GM12892 (cell line): ENCODE data around the gene NIPBL. TPM values are rescaled to one million over a fixed set of nuclear protein-coding genes. Genes with fewer than 3 reads are reported as not detected.
"Not testable (repeated sequence)": the region's sequence is repeated elsewhere in the genome, so short reads cannot be mapped to it uniquely, and the experiment has no call there.

Source experiments
- DNase-seq: peaks from one replicate; pipeline ENCODE4 v3.0.0; 2011; ENCODE audit not compliant: insufficient read length
- FAIRE-seq: peaks from 2 replicates; lab custom pipeline; 2011; peaks lifted over from hg19 to GRCh38; lab: Jason Lieb, UNC
- POLR2A ChIP-seq: IDR thresholded peaks from 2 replicates; pipeline ENCODE4 v1.6.1; 2011; ENCODE audit warnings: low read depth, low read length, control low read depth
- POLR2AphosphoS5 ChIP-seq: IDR thresholded peaks from 2 replicates; pipeline ENCODE4 v1.6.1; 2011; ENCODE audit warnings: low read depth, low read length, control low read depth
- TAF1 ChIP-seq: IDR thresholded peaks from 2 replicates; pipeline ENCODE4 v1.6.1; 2011; ENCODE audit warnings: low read depth, mild to moderate bottlenecking, control low read depth, low read length, borderline replicate concordance
- polyA plus RNA-seq: library from polyadenylated mRNA; unstranded; fragments of >200 nt; gene quantifications from one replicate; pipeline ENCODE4 v1.2.1, GENCODE V29; 2012; ENCODE audit warnings: missing spikeins, inconsistent platforms; ENCODE audit not compliant: missing spikeins

Gene NIPBL, protein sequence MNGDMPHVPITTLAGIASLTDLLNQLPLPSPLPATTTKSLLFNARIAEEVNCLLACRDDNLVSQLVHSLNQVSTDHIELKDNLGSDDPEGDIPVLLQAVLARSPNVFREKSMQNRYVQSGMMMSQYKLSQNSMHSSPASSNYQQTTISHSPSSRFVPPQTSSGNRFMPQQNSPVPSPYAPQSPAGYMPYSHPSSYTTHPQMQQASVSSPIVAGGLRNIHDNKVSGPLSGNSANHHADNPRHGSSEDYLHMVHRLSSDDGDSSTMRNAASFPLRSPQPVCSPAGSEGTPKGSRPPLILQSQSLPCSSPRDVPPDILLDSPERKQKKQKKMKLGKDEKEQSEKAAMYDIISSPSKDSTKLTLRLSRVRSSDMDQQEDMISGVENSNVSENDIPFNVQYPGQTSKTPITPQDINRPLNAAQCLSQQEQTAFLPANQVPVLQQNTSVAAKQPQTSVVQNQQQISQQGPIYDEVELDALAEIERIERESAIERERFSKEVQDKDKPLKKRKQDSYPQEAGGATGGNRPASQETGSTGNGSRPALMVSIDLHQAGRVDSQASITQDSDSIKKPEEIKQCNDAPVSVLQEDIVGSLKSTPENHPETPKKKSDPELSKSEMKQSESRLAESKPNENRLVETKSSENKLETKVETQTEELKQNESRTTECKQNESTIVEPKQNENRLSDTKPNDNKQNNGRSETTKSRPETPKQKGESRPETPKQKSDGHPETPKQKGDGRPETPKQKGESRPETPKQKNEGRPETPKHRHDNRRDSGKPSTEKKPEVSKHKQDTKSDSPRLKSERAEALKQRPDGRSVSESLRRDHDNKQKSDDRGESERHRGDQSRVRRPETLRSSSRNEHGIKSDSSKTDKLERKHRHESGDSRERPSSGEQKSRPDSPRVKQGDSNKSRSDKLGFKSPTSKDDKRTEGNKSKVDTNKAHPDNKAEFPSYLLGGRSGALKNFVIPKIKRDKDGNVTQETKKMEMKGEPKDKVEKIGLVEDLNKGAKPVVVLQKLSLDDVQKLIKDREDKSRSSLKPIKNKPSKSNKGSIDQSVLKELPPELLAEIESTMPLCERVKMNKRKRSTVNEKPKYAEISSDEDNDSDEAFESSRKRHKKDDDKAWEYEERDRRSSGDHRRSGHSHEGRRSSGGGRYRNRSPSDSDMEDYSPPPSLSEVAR (N-terminal part only)
- 17.6 TPM for polyA plus RNA-seq

DNA sequence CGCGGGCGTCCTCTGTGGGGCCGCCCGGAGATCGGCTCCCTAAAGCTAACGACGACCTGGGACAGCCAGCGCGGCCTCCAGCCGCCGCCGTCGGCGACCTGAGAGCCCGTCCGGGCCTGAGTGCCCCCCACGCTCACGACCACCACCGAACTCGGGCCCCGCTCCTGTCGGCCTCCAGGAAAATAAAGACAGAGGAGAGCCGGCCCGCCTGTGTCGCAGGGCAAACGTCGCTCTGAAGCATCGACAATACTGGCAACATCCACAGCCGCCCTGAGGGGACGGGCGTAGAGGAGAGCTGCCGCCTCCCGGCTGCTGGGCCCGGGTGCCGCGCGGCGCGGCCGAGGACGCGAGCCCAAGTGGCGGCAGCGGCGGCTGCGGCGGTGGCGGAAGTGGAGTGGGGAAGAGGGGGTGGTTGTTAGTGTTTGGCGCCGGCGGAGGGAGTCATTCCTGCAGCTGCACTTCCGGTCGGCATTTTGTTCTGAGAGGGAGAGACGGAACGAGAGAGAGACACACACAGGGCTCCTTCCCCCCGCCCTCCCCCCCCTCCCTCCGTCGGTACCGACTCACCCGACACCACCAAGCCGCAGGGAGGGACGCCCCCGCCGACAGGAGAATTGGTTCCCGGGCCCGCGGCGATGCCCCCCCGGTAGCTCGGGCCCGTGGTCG is at the start of gene NIPBL:
Gene NIPBL, plus strand, starts transcription at position 471 of the 666 bp plus-strand sequence. CDS start 76,928 bp downstream, outside the sequence.
- FAIRE-seq, result peak; percentile 87
- DNase-seq, result peak; percentile 58
- TF ChIP-seq POLR2A (peak; percentile 97), POLR2AphosphoS5 (peak; percentile 93), TAF1 (peak; percentile 92)

DNA sequence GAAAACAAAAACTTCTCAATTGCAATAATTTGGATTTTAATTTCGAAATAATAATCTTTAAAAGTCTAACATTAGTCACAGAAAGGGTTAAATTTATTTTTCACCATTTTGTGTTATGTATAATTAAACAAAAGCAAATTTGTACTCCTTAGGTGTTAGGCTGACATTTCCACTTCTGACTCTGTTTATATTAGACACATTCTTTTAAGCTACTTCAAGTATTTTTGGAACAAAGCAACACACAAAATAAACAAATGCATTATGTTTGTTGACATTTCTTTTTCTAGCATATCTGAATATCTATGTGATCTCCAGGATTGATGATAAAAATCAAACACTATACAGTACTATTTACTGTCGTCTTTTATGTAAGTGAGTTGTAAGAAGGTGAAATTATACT is 44.3 kb upstream of the NIPBL start:
- FAIRE-seq, result no peak
- TF ChIP-seq POLR2A (no peak), POLR2AphosphoS5 (no peak), TAF1 (no peak)
- no peak for DNase-seq

DNA sequence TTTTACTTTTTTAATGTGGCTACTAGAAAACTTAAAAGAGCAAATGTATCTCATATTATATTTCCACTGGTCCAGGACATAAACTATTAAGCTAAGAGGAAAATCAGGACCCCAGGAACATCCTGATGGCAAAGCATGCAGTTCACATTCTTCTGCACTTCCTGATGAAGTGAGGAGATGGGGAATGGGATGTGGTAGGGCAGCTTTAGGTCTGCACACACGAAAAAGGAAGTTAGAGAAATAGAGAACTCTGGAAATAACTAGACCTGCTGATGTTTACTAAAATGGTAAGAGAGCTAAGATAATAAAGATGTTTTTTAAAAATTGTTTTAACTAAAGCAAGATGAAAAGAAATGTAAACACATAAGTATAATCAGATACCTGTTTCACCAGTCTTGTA is 39.7 kb upstream of the NIPBL start:
- no peak for FAIRE-seq
- DNase-seq, result no peak
- no peak for TF ChIP-seq POLR2AphosphoS5
- TF ChIP-seq TAF1, result no peak
- no peak for TF ChIP-seq POLR2A

DNA sequence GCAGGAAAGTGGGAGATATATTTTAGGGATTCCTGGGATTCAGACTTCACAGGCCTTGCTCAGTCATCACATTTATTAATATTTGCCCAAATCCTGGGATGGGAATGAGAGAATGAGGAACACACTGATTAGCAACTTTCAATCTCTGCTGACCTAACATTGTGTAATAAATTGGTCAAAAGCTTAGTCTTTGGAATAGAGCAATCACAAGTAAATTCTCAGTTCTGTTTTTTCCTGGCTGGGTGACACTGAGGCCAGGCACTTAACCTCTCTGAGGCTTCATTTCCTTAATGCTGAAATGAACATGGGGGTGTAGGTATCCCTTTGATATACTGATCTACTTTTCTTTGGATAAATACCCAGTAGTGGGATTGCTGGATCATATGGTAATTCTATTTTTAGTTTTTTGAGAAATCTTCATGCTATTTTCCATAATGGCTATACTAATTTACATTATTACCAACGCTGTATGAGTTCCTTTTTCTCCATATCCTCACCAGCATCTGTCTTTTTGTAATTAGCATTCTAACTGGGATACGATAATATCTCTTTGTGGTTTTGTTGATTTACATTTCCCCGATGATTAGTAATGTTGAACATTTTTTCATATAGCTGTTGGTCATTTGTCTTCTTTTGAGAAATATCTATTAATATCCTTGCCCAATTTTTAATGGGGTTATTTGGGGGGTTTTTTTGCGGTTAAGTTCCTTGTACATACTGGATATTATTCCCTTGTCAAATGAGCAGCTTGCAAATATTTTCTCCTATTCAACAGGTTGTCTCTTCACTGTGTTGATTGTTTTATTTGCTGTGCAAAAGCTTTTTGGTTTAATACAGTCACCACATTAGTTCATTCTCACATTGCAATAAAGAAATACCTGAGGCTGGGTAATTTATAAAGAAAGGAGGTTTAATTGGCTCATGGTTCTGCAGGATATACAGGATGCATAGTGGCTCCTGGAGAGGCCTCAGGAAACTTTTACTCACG is 36.8 kb upstream of the NIPBL start:
- TF ChIP-seq TAF1 (no peak), POLR2A (no peak), POLR2AphosphoS5 (no peak)
- FAIRE-seq (no peak), DNase-seq (no peak)

DNA sequence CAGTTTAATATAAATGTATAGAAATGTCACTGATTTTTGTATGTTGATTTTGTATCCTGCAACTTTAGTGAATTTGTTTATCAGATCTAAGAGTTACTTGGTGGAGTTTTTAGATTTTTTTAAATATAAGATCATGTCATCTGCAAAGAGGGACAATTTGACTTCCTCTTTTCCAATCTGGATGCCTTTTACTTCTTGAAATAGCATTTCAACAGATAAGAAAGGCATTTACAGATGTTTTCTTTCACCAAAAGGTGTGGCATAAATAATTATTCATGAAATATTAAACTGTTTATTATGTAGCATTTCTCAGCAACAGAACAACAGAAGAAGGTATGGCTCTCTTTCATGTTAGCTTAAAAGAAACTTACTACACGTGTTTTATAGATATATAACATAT is 34.9 kb upstream of the NIPBL start:
- DNase-seq, result no peak
- FAIRE-seq, result no peak

DNA sequence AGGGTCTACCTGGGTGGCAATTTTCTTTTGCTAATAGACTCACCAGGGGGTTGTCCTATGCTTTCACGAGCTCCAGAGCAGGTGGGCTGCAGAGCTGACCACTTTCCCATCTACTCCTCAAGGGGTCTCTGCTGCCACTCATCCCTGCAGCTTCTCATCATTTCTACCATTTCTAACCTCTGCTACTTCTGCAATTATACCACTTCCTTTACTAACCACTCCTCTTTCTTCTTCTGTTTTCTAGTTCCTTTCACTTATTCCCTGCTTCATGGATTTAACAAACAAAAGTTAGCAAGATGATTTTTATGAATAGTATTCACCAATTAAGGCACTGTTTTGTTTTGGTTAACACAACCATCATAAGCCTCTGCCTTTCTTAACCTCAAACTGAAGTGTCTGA is 34.5 kb upstream of the NIPBL start:
- no peak for FAIRE-seq
- TF ChIP-seq POLR2A, result no peak
- TF ChIP-seq TAF1, result no peak
- no peak for TF ChIP-seq POLR2AphosphoS5
- no peak for DNase-seq

More for the DNA sequence above, 34.9 kb upstream of the NIPBL start:
- no peak for TF ChIP-seq POLR2AphosphoS5
- TF ChIP-seq POLR2A, result no peak
- TF ChIP-seq TAF1, result no peak

DNA sequence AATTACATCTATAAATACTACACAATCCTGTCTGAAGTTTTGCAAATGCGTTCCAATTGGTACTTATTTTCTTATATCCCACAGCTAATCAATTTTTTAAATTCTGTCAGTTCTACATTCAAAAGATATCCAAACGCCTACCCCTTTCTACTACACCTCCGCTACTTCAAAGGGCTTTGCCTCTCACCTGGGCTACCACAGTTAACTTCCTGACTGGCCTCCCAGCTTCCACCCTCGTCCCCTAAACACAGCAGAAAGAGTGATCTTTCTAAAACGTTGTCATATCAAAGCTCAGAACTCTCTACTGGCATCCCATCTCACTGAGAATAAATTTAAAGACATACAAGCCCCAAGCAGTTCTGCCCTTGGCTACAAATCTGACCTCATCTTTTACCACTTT is 32.3 kb upstream of the NIPBL start:
- DNase-seq (no peak), FAIRE-seq (no peak)
- no peak for TF ChIP-seq POLR2A
- no peak for TF ChIP-seq TAF1
- TF ChIP-seq POLR2AphosphoS5, result no peak

DNA sequence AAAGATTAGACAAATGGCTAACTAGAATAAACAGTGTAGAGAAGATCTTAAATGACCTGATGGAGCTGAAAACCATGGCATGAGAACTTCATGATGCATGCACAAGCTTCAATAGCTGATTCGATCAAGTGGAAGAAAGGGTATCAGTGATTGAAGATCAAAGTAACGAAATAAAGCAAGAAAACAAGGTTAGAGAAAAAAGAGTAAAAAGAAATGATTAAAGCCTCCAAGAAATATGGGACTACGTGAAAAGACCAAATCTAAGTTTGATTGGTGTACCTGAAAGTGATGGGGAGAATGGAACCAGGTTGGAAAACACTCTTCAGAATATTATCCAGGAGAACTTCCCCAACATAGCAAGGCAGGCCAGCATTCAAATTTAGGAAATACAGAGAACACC is 28.0 kb upstream of the NIPBL start:
- not testable (repeated sequence) for FAIRE-seq, DNase-seq

DNA sequence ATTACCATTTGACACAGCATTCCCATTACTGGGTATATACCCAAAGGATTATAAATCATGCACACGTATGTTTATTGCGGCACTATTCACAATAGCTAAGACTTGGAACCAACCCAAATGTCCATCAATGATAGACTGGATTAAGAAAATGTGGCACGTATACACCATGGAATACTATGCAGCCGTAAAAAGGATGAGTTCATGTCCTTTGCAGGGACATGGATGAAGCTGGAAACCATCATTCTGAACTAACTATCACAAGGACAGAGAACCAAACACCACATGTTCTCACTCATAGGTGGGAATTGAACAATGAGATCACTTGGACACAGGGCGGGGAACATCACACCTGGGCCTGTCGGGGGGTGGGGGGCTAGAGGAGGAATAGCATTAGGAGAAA is 23.7 kb upstream of the NIPBL start:
- not testable (repeated sequence) for FAIRE-seq, DNase-seq

DNA sequence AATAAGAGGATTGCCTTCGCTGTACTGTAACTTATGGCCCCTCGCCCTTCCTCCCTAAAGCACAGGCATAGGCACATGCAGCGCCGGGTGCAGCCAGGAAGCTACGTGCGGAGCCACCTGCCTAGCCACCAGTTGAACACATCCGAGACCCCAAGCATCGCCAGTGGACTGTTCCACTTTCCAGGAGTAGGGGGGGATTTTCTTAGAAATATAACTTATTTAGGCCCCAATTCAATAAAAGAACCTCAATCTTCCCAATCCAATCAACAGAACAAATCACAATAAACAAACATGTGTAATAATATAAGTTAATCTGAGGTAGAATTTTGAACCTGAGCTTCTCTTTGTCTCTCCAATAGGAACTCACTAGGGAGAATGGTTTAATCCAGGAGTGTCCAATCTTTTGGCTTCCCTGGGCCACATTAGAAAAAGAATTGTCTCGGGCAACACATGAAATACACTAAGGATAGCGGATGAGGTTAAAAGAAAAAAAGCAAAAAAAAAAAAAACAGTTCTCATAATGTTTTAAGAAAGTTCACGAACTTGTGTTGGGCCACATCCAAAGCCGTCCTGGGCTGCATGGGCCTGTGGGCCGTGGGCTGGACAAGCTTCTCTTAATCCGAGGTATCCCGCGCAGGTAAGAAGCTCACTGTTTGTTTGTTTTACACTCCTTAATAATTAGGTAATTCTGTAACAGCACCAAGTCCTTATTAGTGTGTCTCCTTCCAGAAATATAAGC is 22.0 kb upstream of the NIPBL start:
- FAIRE-seq (no peak), DNase-seq (no peak)
- TF ChIP-seq TAF1 (no peak), POLR2AphosphoS5 (no peak), POLR2A (no peak)
